ENCODE data around the gene PRR15L. TPM values are rescaled to one million over a fixed set of nuclear protein-coding genes. Genes with fewer than 3 reads are reported as not detected.

PRR15L gene
- total and polyA plus RNA-seq, 11 donors = 0.04 to 2.7 TPM; not detected in 9

DNA sequence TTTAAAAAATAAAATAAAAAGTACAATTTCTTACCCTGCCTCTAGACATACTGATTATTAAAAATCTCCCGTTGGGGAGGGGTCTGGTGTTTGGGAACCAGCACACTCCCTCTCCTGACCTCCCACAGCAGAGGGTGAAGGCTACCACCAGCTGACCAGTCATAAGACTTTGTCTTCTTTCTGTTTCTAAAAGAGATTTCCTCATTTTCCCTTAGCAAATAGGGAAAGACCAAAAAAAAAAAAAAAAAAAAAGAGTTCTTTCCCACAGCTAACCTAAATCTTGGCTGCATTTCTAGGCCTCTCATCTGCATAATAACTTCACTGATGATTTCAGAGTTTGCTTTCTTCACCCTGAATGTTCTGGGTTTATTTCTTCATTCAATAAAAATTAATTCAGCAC, 43.5 kb upstream of the PRR15L start:
- peaks cover 0 to 60% (median 8%) of the 10 kb centered on the region in 12 donors for H3K4me1 ChIP-seq
- H3K27me3 ChIP-seq = no peaks in the 10 kb centered on the region
- H3K27ac ChIP-seq = peak overlapping the region in 2 of 12 donors; percentile 67 to 94
- intact Hi-C loops (cut with DNase I) = no loop called here
- H3K4me3 ChIP-seq = no peak overlapping the region
- TF ChIP-seq POLR2A (IDR thresholded peaks at IDR 0.05) (no peak), CTCF (IDR thresholded peaks at IDR 0.05) (no peak)
- ATAC-seq = peak in 1 of 4 donors; percentile 29
- peak in 1 of 5 donors; percentile 3 for DNase-seq
- no peaks in the 10 kb centered on the region for H3K9me3 ChIP-seq
- 87 to 92% (median 88%) methylated on average over 1 of the region's 1 CpG for WGBS, 4 donors
- H3K36me3 ChIP-seq = no peaks in the 10 kb centered on the region

DNA sequence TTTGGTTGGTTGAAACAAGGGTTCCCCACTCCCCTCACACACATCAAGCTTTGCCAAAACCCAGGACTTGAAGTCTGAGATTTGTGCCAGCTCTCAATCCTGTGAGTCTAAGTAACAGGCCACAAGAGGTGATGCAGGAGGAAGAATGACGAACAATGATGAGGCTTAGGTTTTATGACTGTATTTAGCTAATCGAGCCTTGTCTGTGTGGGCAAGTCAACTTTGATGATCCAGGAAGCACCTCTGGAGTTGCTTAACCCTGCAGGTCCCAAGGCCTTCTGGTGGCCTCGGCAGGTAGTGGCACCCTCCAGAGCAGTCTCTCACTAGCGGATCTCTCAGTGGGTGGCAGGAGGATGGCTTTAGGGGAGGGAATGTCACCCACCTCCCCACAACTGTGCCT, 41.9 kb upstream of the PRR15L start:
- intact Hi-C loops (cut with DNase I) = no loop called here
- no peak overlapping the region for H3K27ac ChIP-seq
- H3K4me3 ChIP-seq = no peak overlapping the region
- no peaks in the 10 kb centered on the region for H3K36me3 ChIP-seq
- 57 to 67% (median 63%) methylated on average over 4 of the region's 4 CpGs for WGBS, 4 donors
- ATAC-seq (no peak), DNase-seq (peak in 1 of 5 donors; percentile 3)
- H3K4me1 ChIP-seq = peaks cover 0 to 49% (median 8%) of the 10 kb centered on the region in 12 donors
- TF ChIP-seq POLR2A (IDR thresholded peaks at IDR 0.05) (no peak), CTCF (IDR thresholded peaks at IDR 0.05) (no peak)
- no peaks in the 10 kb centered on the region for H3K27me3 ChIP-seq
- no peaks in the 10 kb centered on the region for H3K9me3 ChIP-seq

GRCh38 chr17:47998044-47998443, 40.4 kb upstream of the PRR15L start:
- Histone ChIP-seq H3K36me3 (no peaks in the 10 kb centered on the region), H3K4me3 (no peak overlapping the region), H3K9me3 (no peaks in the 10 kb centered on the region), H3K27ac (peak overlapping the region in 1 of 12 donors; percentile 60), H3K27me3 (no peaks in the 10 kb centered on the region), H3K4me1 (peaks cover 0 to 36% (median 7%) of the 10 kb centered on the region in 12 donors)
- no peak for ATAC-seq
- WGBS, 4 donors = 94 to 99% (median 95%) methylated on average over 7 of the region's 7 CpGs
- DNase-seq = no peak
- intact Hi-C loops (cut with DNase I) = no loop called here
- TF ChIP-seq POLR2A (IDR thresholded peaks at IDR 0.05) = no peak
- no peak for TF ChIP-seq CTCF (IDR thresholded peaks at IDR 0.05)

- no peak for TF ChIP-seq CTCF (IDR thresholded peaks at IDR 0.05)
- TF ChIP-seq POLR2A (IDR thresholded peaks at IDR 0.05) = no peak
- peaks cover 0 to 31% (median 5%) of the 10 kb centered on the region in 12 donors for H3K4me1 ChIP-seq
- WGBS, 4 donors = 68 to 77% (median 71%) methylated on average over 7 of the region's 7 CpGs
- peak overlapping the region in 1 of 12 donors; percentile 60 for H3K27ac ChIP-seq
- intact Hi-C loops (cut with DNase I) = no loop called here
- H3K9me3 ChIP-seq = no peaks in the 10 kb centered on the region
- no peaks in the 10 kb centered on the region for H3K27me3 ChIP-seq
- DNase-seq (peak in 1 of 5 donors; percentile 17), ATAC-seq (no peak)
- no peaks in the 10 kb centered on the region for H3K36me3 ChIP-seq
- H3K4me3 ChIP-seq = no peak overlapping the region
These were observed 39.9 kb upstream of the PRR15L start for GRCh38 chr17:47997586-47997985.

Data from heart left ventricle (tissue), 16 donors.